Endothelial cell of hepatic sinusoid (primary cell): ENCODE results near the gene ARAF.
"Not testable (repeated sequence)": the region's sequence is repeated elsewhere in the genome, so short reads cannot be mapped to it uniquely, and the experiment has no call there.

ENCODE experiments used
- in situ Hi-C: cut with HindIII; loops from 2 replicates; pipeline ENCODE4 v1.10.0; 2017; ENCODE audit warnings: low sequenced_read_pairs

Gene ARAF

GRCh38 chrX:47584714-47585113 is 23.7 kb downstream of the ARAF start:
- in situ Hi-C loops: no loop called here

- in situ Hi-C loops: no loop called here
Observed at GRCh38 chrX:47585273-47585672, 24.3 kb downstream of the ARAF start.

- in situ Hi-C loops: no loop called here
Observed at GRCh38 chrX:47586043-47586787, 25.2 kb downstream of the ARAF start.

GRCh38 chrX:47587091-47587891 is 26.3 kb downstream of the ARAF start:
- in situ Hi-C loops: no loop called here

- in situ Hi-C loops: no loop called here
Observed at GRCh38 chrX:47587906-47588735, 27.1 kb downstream of the ARAF start.

GRCh38 chrX:47590984-47591383 is 30.0 kb downstream of the ARAF start:
- in situ Hi-C loops: no loop called here

GRCh38 chrX:47593522-47593921 is 32.5 kb downstream of the ARAF start:
- in situ Hi-C loops: no loop called here

GRCh38 chrX:47595716-47596251 is 34.8 kb downstream of the ARAF start:
- in situ Hi-C loops: no loop called here

- in situ Hi-C loops: no loop called here
Observed at GRCh38 chrX:47596256-47596655, 35.3 kb downstream of the ARAF start.

- in situ Hi-C loops: no loop called here
Observed at GRCh38 chrX:47597222-47597621, 36.2 kb downstream of the ARAF start.

GRCh38 chrX:47603125-47603524 is 42.1 kb downstream of the ARAF start:
- in situ Hi-C loops: not testable (repeated sequence)

- in situ Hi-C loops: no loop called here
Observed at GRCh38 chrX:47605024-47605423, 44.0 kb downstream of the ARAF start.

- in situ Hi-C loops: no loop called here
Observed at GRCh38 chrX:47607091-47607490, 46.1 kb downstream of the ARAF start.

- in situ Hi-C loops: no loop called here
Observed at GRCh38 chrX:47608130-47608810, 47.3 kb downstream of the ARAF start.

GRCh38 chrX:47610511-47610910 is 49.5 kb downstream of the ARAF start:
- in situ Hi-C loops: no loop called here

- in situ Hi-C loops: no loop called here
Observed at GRCh38 chrX:47611489-47611888, 50.5 kb downstream of the ARAF start.

- in situ Hi-C loops: no loop called here
Observed at GRCh38 chrX:47611926-47612325, 50.9 kb downstream of the ARAF start.

- in situ Hi-C loops: no loop called here
Observed at GRCh38 chrX:47612418-47612817, 51.4 kb downstream of the ARAF start.

- in situ Hi-C loops: no loop called here
Observed at GRCh38 chrX:47613082-47613481, 52.1 kb downstream of the ARAF start.

- in situ Hi-C loops: no loop called here
Observed at GRCh38 chrX:47614618-47615017, 53.6 kb downstream of the ARAF start.
